CD4-positive, CD25-positive, alpha-beta regulatory T cell (primary cell): ENCODE data around the gene DCTN3. TPM values are rescaled to one million over a fixed set of nuclear protein-coding genes. Genes with fewer than 3 reads are reported as not detected.

Experiments used
- ATAC-seq, 2 donors: fragments of 150-1000 bp; cut with Tn5 transposase; one replicate each; pipeline ENCODE4 v1.10.0; 2021; ENCODE audit warnings: low read depth in 2 of 2, moderate number of reproducible peaks in 2 of 2, moderate library complexity in 1 of 2
- DNase-seq, 3 donors: peaks; one replicate each; pipeline versions ENCODE4 v3.0.0 to v3.0.0-alpha.2; 2012 to 2022; ENCODE audit warnings: mixed read lengths in 1 of 3
- H3K27ac ChIP-seq: one replicate; pipeline ENCODE4 v1.7.0; 2013; ENCODE audit warnings: mild to moderate bottlenecking, low read length; ENCODE audit not compliant: insufficient read depth, poor library complexity, severe bottlenecking
- H3K27me3 ChIP-seq: one replicate; pipeline ENCODE4 v1.7.0; 2013; ENCODE audit warnings: low read length; ENCODE audit not compliant: control insufficient read depth, insufficient read depth
- H3K36me3 ChIP-seq: one replicate; pipeline ENCODE4 v1.7.0; 2013; ENCODE audit warnings: mild to moderate bottlenecking, low read length, moderate library complexity; ENCODE audit not compliant: control insufficient read depth, insufficient read depth
- H3K4me1 ChIP-seq: 2 replicates; pipeline ENCODE4 v1.7.0; 2013; ENCODE audit warnings: mild to moderate bottlenecking, low read length; ENCODE audit not compliant: insufficient read depth, control insufficient read depth, poor library complexity, severe bottlenecking
- H3K4me3 ChIP-seq: one replicate; pipeline ENCODE4 v1.7.0; 2013; ENCODE audit warnings: low read depth, mild to moderate bottlenecking, low read length, moderate library complexity
- H3K9me3 ChIP-seq, 2 experiments: 1 replicate in 1 of 2; 2 replicates in 1 of 2; pipeline ENCODE4 v1.7.0; 2013; ENCODE audit warnings: low read length in 2 of 2, mild to moderate bottlenecking in 1 of 2, moderate library complexity in 1 of 2; ENCODE audit not compliant: control insufficient read depth in 2 of 2
- H3K27ac Mint-ChIP-seq, 3 donors: one replicate each; pipeline ENCODE4 v1.8.0; 2020 to 2022; ENCODE audit warnings: mild to moderate bottlenecking in 3 of 3, mixed read lengths in 3 of 3, moderate library complexity in 2 of 3
- H3K27me3 Mint-ChIP-seq: one replicate; pipeline ENCODE4 v1.8.0; 2022; ENCODE audit warnings: mild to moderate bottlenecking, mixed read lengths
- H3K36me3 Mint-ChIP-seq: one replicate; pipeline ENCODE4 v1.8.0; 2020; ENCODE audit warnings: mixed read lengths
- H3K4me1 Mint-ChIP-seq, 4 donors: one replicate each; pipeline ENCODE4 v1.8.0; 2020 to 2022; ENCODE audit warnings: mixed read lengths in 4 of 4, mild to moderate bottlenecking in 1 of 4
- H3K4me3 Mint-ChIP-seq, 4 donors: one replicate each; pipeline ENCODE4 v1.8.0; 2020 to 2022; ENCODE audit warnings: mild to moderate bottlenecking in 4 of 4, mixed read lengths in 4 of 4, moderate library complexity in 3 of 4
- H3K9me3 Mint-ChIP-seq, 7 donors: one replicate each; pipeline ENCODE4 v1.8.0; 2020 to 2022; ENCODE audit warnings: mixed read lengths in 7 of 7, mild to moderate bottlenecking in 3 of 7, moderate library complexity in 2 of 7
- polyA plus RNA-seq, 4 donors: library from polyadenylated mRNA; unstranded; fragments of 300-500 nt; fragmentation: Illumina TruSeq; gene quantifications; one replicate each; pipeline ENCODE4 v1.2.3, GENCODE V29; 2021
- total RNA-seq: library from RNA; stranded (reverse); gene quantifications from one replicate; pipeline ENCODE4 v1.2.3, GENCODE V29; 2022

DCTN3 gene
- total and polyA plus RNA-seq, 5 donors from 2014 or later: 80.4 to 202 (median 153) TPM

- H3K4me3 Mint-ChIP-seq: no peak overlapping the region
- no peaks in the 10 kb centered on the region for H3K9me3 Mint-ChIP-seq
- H3K4me1 ChIP-seq: no peaks in the 10 kb centered on the region
- peaks cover 15% of the 10 kb centered on the region for H3K27me3 Mint-ChIP-seq
- H3K27ac ChIP-seq: no peak overlapping the region
- DNase-seq (no peak), ATAC-seq (no peak)
- H3K27ac Mint-ChIP-seq: no peak overlapping the region
- H3K27me3 ChIP-seq: peaks cover 2% of the 10 kb centered on the region
- no peak overlapping the region for H3K4me3 ChIP-seq
- no peaks in the 10 kb centered on the region for H3K36me3 ChIP-seq
- H3K9me3 ChIP-seq: no peaks in the 10 kb centered on the region
- no peaks in the 10 kb centered on the region for H3K4me1 Mint-ChIP-seq
- H3K36me3 Mint-ChIP-seq: peaks cover 5% of the 10 kb centered on the region
Observed at GRCh38 chr9:34601937-34602573, 18.2 kb downstream of the DCTN3 start.

GRCh38 chr9:34600908-34601307, 19.4 kb downstream of the DCTN3 start:
- Histone ChIP-seq H3K9me3 (no peaks in the 10 kb centered on the region), H3K4me1 (no peaks in the 10 kb centered on the region), H3K36me3 (no peaks in the 10 kb centered on the region), H3K27me3 (peaks cover 5% of the 10 kb centered on the region), H3K27ac (no peak overlapping the region), H3K4me3 (no peak overlapping the region)
- no peak for ATAC-seq
- Mint-ChIP-seq H3K9me3 (no peaks in the 10 kb centered on the region), H3K4me3 (no peak overlapping the region), H3K27me3 (peaks cover 22% of the 10 kb centered on the region), H3K27ac (no peak overlapping the region), H3K36me3 (peaks cover 5% of the 10 kb centered on the region), H3K4me1 (no peaks in the 10 kb centered on the region)
- DNase-seq: no peak

GRCh38 chr9:34599546-34599945, 20.7 kb downstream of the DCTN3 start:
- Mint-ChIP-seq H3K27ac (no peak overlapping the region), H3K9me3 (no peaks in the 10 kb centered on the region), H3K4me3 (no peak overlapping the region), H3K27me3 (peaks cover 20% of the 10 kb centered on the region), H3K36me3 (peaks cover 5% of the 10 kb centered on the region), H3K4me1 (no peaks in the 10 kb centered on the region)
- no peaks in the 10 kb centered on the region for H3K9me3 ChIP-seq
- no peak overlapping the region for H3K27ac ChIP-seq
- H3K36me3 ChIP-seq: no peaks in the 10 kb centered on the region
- ATAC-seq: no peak
- H3K4me1 ChIP-seq: no peaks in the 10 kb centered on the region
- DNase-seq: no peak
- H3K27me3 ChIP-seq: peaks cover 10% of the 10 kb centered on the region
- H3K4me3 ChIP-seq: no peak overlapping the region

GRCh38 chr9:34594177-34594576, 26.1 kb downstream of the DCTN3 start:
- no peak overlapping the region for H3K27ac ChIP-seq
- Mint-ChIP-seq H3K9me3 (peaks cover 0 to 4% (median 0%) of the 10 kb centered on the region in 7 donors), H3K36me3 (peaks cover 5% of the 10 kb centered on the region), H3K27me3 (peaks cover 48% of the 10 kb centered on the region), H3K27ac (no peak overlapping the region), H3K4me3 (no peak overlapping the region), H3K4me1 (peaks cover 0 to 26% (median 10%) of the 10 kb centered on the region in 4 donors)
- H3K36me3 ChIP-seq: no peaks in the 10 kb centered on the region
- no peak for ATAC-seq
- H3K4me3 ChIP-seq: no peak overlapping the region
- DNase-seq: no peak
- peaks cover 25% of the 10 kb centered on the region for H3K4me1 ChIP-seq
- H3K9me3 ChIP-seq: no peaks in the 10 kb centered on the region
- peaks cover 25% of the 10 kb centered on the region for H3K27me3 ChIP-seq

- DNase-seq (no peak), ATAC-seq (no peak)
- H3K9me3 Mint-ChIP-seq: peaks cover 0 to 6% (median 0%) of the 10 kb centered on the region in 7 donors
- H3K27me3 Mint-ChIP-seq: peaks cover 58% of the 10 kb centered on the region
- Histone ChIP-seq H3K4me3 (no peak overlapping the region), H3K9me3 (no peaks in the 10 kb centered on the region), H3K27ac (no peak overlapping the region), H3K27me3 (peaks cover 28% of the 10 kb centered on the region), H3K36me3 (no peaks in the 10 kb centered on the region), H3K4me1 (peaks cover 27% of the 10 kb centered on the region)
- H3K4me1 Mint-ChIP-seq: peaks cover 0 to 37% (median 16%) of the 10 kb centered on the region in 4 donors
- H3K27ac Mint-ChIP-seq: no peak overlapping the region
- H3K36me3 Mint-ChIP-seq: peaks cover 5% of the 10 kb centered on the region
- peak overlapping the region; percentile 31 to 94 (median 74) for H3K4me3 Mint-ChIP-seq
Observed at GRCh38 chr9:34592895-34593601, 27.2 kb downstream of the DCTN3 start.

GRCh38 chr9:34591917-34592866, 28.1 kb downstream of the DCTN3 start:
- ATAC-seq (no peak), DNase-seq (no peak)
- Mint-ChIP-seq H3K27ac (no peak overlapping the region), H3K9me3 (peaks cover 0 to 6% (median 0%) of the 10 kb centered on the region in 7 donors), H3K27me3 (peaks cover 63% of the 10 kb centered on the region), H3K4me3 (peak overlapping the region; percentile 73 to 94 (median 79)), H3K36me3 (no peaks in the 10 kb centered on the region), H3K4me1 (peaks cover 0 to 38% (median 16%) of the 10 kb centered on the region in 4 donors)
- H3K27me3 ChIP-seq: peaks cover 36% of the 10 kb centered on the region
- H3K36me3 ChIP-seq: no peaks in the 10 kb centered on the region
- peaks cover 27% of the 10 kb centered on the region for H3K4me1 ChIP-seq
- H3K4me3 ChIP-seq: no peak overlapping the region
- no peaks in the 10 kb centered on the region for H3K9me3 ChIP-seq
- H3K27ac ChIP-seq: no peak overlapping the region

GRCh38 chr9:34591248-34591916, 28.9 kb downstream of the DCTN3 start:
- H3K4me3 Mint-ChIP-seq: peak overlapping the region; percentile 59 to 82 (median 74)
- H3K9me3 Mint-ChIP-seq: peaks cover 0 to 6% (median 0%) of the 10 kb centered on the region in 7 donors
- ATAC-seq (peak; percentile 73), DNase-seq (peak; percentile 63 to 70 (median 64))
- peaks cover 27% of the 10 kb centered on the region for H3K4me1 ChIP-seq
- H3K27ac Mint-ChIP-seq: no peak overlapping the region
- H3K9me3 ChIP-seq: no peaks in the 10 kb centered on the region
- H3K27me3 Mint-ChIP-seq: peaks cover 64% of the 10 kb centered on the region
- H3K4me3 ChIP-seq: peak overlapping the region; percentile 44
- no peak overlapping the region for H3K27ac ChIP-seq
- peaks cover 44% of the 10 kb centered on the region for H3K27me3 ChIP-seq
- peaks cover 0 to 38% (median 16%) of the 10 kb centered on the region in 4 donors for H3K4me1 Mint-ChIP-seq
- H3K36me3 ChIP-seq: no peaks in the 10 kb centered on the region
- no peaks in the 10 kb centered on the region for H3K36me3 Mint-ChIP-seq
